Neural cell (in vitro differentiated cells): Measurements from ENCODE around the gene NFYB. TPM values are rescaled to one million over a fixed set of nuclear protein-coding genes. Genes with fewer than 3 reads are reported as not detected.

ENCODE experiments used
- H2AFZ ChIP-seq: fragments of 200-600, 300-800 bp; sonication (generic), shearing (Covaris generic); 2 replicates; pipeline ENCODE4 v1.6.0; 2014; ENCODE audit warnings: low read depth, mild to moderate bottlenecking, antibody characterized with exemption, low read length, moderate library complexity
- H3F3A ChIP-seq: fragments of 200-600 bp; shearing (Covaris generic); 2 replicates; pipeline ENCODE4 v1.6.1; 2016; ENCODE audit warnings: mild to moderate bottlenecking, moderate library complexity, mixed read lengths, antibody characterized with exemption, low read length; ENCODE audit not compliant: insufficient read depth, poor library complexity, severe bottlenecking
- H3K27ac ChIP-seq: fragments of 200-600, 300-800 bp; sonication (generic), shearing (Covaris generic); 2 replicates; pipeline ENCODE4 v1.5.1; 2014; ENCODE audit warnings: mild to moderate bottlenecking, low read length, moderate library complexity
- H3K27me3 ChIP-seq: fragments of 300-800, 200-600 bp; sonication (generic), shearing (Covaris generic); 2 replicates; pipeline ENCODE4 v1.6.0; 2014; ENCODE audit warnings: mild to moderate bottlenecking, low read depth, low read length, moderate library complexity; ENCODE audit not compliant: insufficient read depth
- H3K36me3 ChIP-seq: fragments of 300-800, 200-600 bp; sonication (generic), shearing (Covaris generic); 2 replicates; pipeline ENCODE4 v1.5.1; 2014; ENCODE audit warnings: mild to moderate bottlenecking, antibody characterized with exemption, low read length, moderate library complexity; ENCODE audit not compliant: insufficient read depth
- H3K4me2 ChIP-seq: fragments of 300-800, 200-600 bp; sonication (generic), shearing (Covaris generic); 2 replicates; pipeline ENCODE4 v1.6.0; 2014; ENCODE audit warnings: mild to moderate bottlenecking, low read length
- H3K4me3 ChIP-seq: fragments of 300-800, 200-600 bp; sonication (generic), shearing (Covaris generic); 2 replicates; pipeline ENCODE4 v1.5.1; 2014; ENCODE audit warnings: mild to moderate bottlenecking, low read length, moderate library complexity
- H3K79me2 ChIP-seq: fragments of 200-600 bp; shearing (Covaris generic); replicated peaks from 2 replicates; pipeline ENCODE4 v1.6.0; 2014; ENCODE audit warnings: mild to moderate bottlenecking, low read length, moderate library complexity; ENCODE audit not compliant: insufficient read depth
- H3K9ac ChIP-seq: fragments of 300-800, 200-600 bp; sonication (generic), shearing (Covaris generic); 2 replicates; pipeline ENCODE4 v1.6.1; 2016; ENCODE audit warnings: mild to moderate bottlenecking, low read length, mixed read lengths
- H3K9me2 ChIP-seq: fragments of 200-600 bp; shearing (Covaris generic); 2 replicates; pipeline ENCODE4 v1.6.1; 2016; ENCODE audit warnings: mild to moderate bottlenecking, low read length, mixed read lengths; ENCODE audit not compliant: insufficient read depth
- H3K9me3 ChIP-seq: fragments of 200-600, 300-800 bp; sonication (generic), shearing (Covaris generic); 2 replicates; pipeline ENCODE4 v1.6.1; 2016; ENCODE audit warnings: mild to moderate bottlenecking, mixed run types, low read length, moderate library complexity, mixed read lengths
- H4K20me1 ChIP-seq: fragments of 200-600 bp; shearing (Covaris generic); 2 replicates; pipeline ENCODE4 v1.6.1; 2016; ENCODE audit warnings: mild to moderate bottlenecking, mixed run types; ENCODE audit not compliant: insufficient read depth
- CTCF ChIP-seq: fragments of 450-650 bp; IDR thresholded peaks from 2 replicates; pipeline ENCODE4 v1.5.1; 2014; ENCODE audit warnings: antibody characterized with exemption, mild to moderate bottlenecking, moderate library complexity; ENCODE audit not compliant: poor library complexity, severe bottlenecking
- EP300 ChIP-seq: fragments of 450-650 bp; conservative IDR thresholded peaks from 2 replicates; pipeline ENCODE4 v1.6.1; 2014; ENCODE audit warnings: antibody characterized with exemption, mild to moderate bottlenecking, moderate library complexity; ENCODE audit not compliant: poor library complexity, severe bottlenecking
- EZH2 ChIP-seq: fragments of 200-600, 300-800 bp; shearing (Covaris generic), sonication (generic); IDR thresholded peaks from 2 replicates; pipeline ENCODE4 v1.6.1; 2014; ENCODE audit warnings: antibody characterized with exemption, low read length, borderline replicate concordance, mild to moderate bottlenecking; ENCODE audit not compliant: insufficient read depth, poor library complexity, severe bottlenecking
- MXI1 ChIP-seq: fragments of 450-650 bp; conservative IDR thresholded peaks from 2 replicates; pipeline ENCODE4 v1.6.1; 2014; ENCODE audit warnings: antibody characterized with exemption, mild to moderate bottlenecking; ENCODE audit not compliant: poor library complexity, severe bottlenecking
- POLR2AphosphoS5 ChIP-seq: IDR thresholded peaks from 2 replicates; pipeline ENCODE4 v1.6.1; 2012
- RAD21 ChIP-seq: fragments of 450-650 bp; conservative IDR thresholded peaks from 2 replicates; pipeline ENCODE4 v1.6.1; 2014; ENCODE audit warnings: antibody characterized with exemption, mild to moderate bottlenecking, moderate library complexity
- REST ChIP-seq: IDR thresholded peaks from 2 replicates; pipeline ENCODE4 v1.6.1; 2012; ENCODE audit warnings: borderline replicate concordance
- SMC3 ChIP-seq: fragments of 450-650 bp; conservative IDR thresholded peaks from 2 replicates; pipeline ENCODE4 v1.6.1; 2014; ENCODE audit warnings: antibody characterized with exemption, mild to moderate bottlenecking, moderate library complexity; ENCODE audit not compliant: poor library complexity
- TAF1 ChIP-seq: IDR thresholded peaks from 2 replicates; pipeline ENCODE4 v1.6.1; 2012; ENCODE audit warnings: low read depth
- polyA plus RNA-seq: library from polyadenylated mRNA; depleted of rRNA; stranded (reverse); fragments of >200 nt; gene quantifications from 2 replicates; pipeline ENCODE4 v1.2.3, GENCODE V29; 2014

Gene NFYB
- polyA plus RNA-seq, 1 donor from 2014 or later: 60.8 TPM

GRCh38 chr12:104150416-104150815 lies 12.4 kb upstream of the NFYB start:
- Histone ChIP-seq H3K9me2 (no peaks in the 10 kb centered on the region), H3K27ac (no peak overlapping the region), H4K20me1 (no peaks in the 10 kb centered on the region), H3K36me3 (no peaks in the 10 kb centered on the region), H3K9me3 (no peaks in the 10 kb centered on the region), H2AFZ (no peak overlapping the region), H3K79me2 (no peaks in the 10 kb centered on the region), H3F3A (no peaks in the 10 kb centered on the region), H3K27me3 (no peaks in the 10 kb centered on the region), H3K4me2 (no peak overlapping the region), H3K9ac (no peak overlapping the region), H3K4me3 (no peak overlapping the region)
- TF ChIP-seq TAF1: no peak
- no peak for TF ChIP-seq POLR2AphosphoS5
- no peak for TF ChIP-seq EP300
- TF ChIP-seq EZH2: no peak
- no peak for TF ChIP-seq MXI1
- no peak for TF ChIP-seq REST
- TF ChIP-seq RAD21: no peak
- no peak for TF ChIP-seq SMC3
- TF ChIP-seq CTCF: no peak

- Histone ChIP-seq H3K27ac (no peak overlapping the region), H3K4me2 (no peak overlapping the region), H3K9me2 (no peaks in the 10 kb centered on the region), H3K79me2 (no peaks in the 10 kb centered on the region), H3K27me3 (no peaks in the 10 kb centered on the region), H3K9me3 (no peaks in the 10 kb centered on the region), H2AFZ (no peak overlapping the region), H3K9ac (no peak overlapping the region), H3F3A (no peaks in the 10 kb centered on the region), H4K20me1 (no peaks in the 10 kb centered on the region), H3K4me3 (no peak overlapping the region), H3K36me3 (no peaks in the 10 kb centered on the region)
- no peak for TF ChIP-seq EP300
- no peak for TF ChIP-seq TAF1
- TF ChIP-seq RAD21: no peak
- TF ChIP-seq REST: no peak
- TF ChIP-seq POLR2AphosphoS5: no peak
- TF ChIP-seq EZH2: no peak
- no peak for TF ChIP-seq CTCF
- no peak for TF ChIP-seq MXI1
- TF ChIP-seq SMC3: no peak
Observed at GRCh38 chr12:104147346-104147745, 9.3 kb upstream of the NFYB start.
